CD4-positive, alpha-beta T cell (primary cell): ENCODE results near the gene SERPINI1. TPM values are rescaled to one million over a fixed set of nuclear protein-coding genes. Genes with fewer than 3 reads are reported as not detected.

Experiments used
- ATAC-seq: fragments of 200-7000 bp; cut with Tn5 transposase; one replicate; pipeline ENCODE4 v1.10.0; 2022; ENCODE audit warnings: mild to moderate bottlenecking; ENCODE audit not compliant: poor library complexity
- CTCF ChIA-PET: fragments of 350-600 bp; sonication (Branson Sonifier 250); formaldehyde crosslinking; loops from one replicate; lab custom pipeline; 2021; ENCODE audit warnings: antibody characterized with exemption, inconsistent platforms; lab: Charles Lee
- POLR2A ChIA-PET: fragments of 350-600 bp; sonication (Branson Sonifier 250); formaldehyde crosslinking; loops from one replicate; lab custom pipeline; 2021; ENCODE audit warnings: antibody characterized with exemption, inconsistent platforms; lab: Charles Lee
- DNase-seq, 14 experiments: peaks; one replicate each; pipeline ENCODE4 v3.0.0-alpha.2; 2013 to 2020; ENCODE audit warnings: mixed read lengths in 2 of 14
- H3K27ac ChIP-seq, 2 donors: one replicate each; pipeline versions ENCODE4 v1.5.1 to v1.7.0; 2013; ENCODE audit warnings: low read length in 2 of 2, low read depth in 1 of 2, mild to moderate bottlenecking in 1 of 2
- H3K27me3 ChIP-seq, 2 experiments: 1 replicate in 1 of 2; 2 replicates in 1 of 2; pipeline versions ENCODE4 v1.6.1 to v1.7.0; 2013; ENCODE audit warnings: low read length in 2 of 2, control low read depth in 1 of 2, mild to moderate bottlenecking in 1 of 2, moderate library complexity in 1 of 2; ENCODE audit not compliant: insufficient read depth in 2 of 2, control insufficient read depth in 1 of 2
- H3K36me3 ChIP-seq: one replicate; pipeline ENCODE4 v1.6.1; 2013; ENCODE audit warnings: low read length, control low read depth; ENCODE audit not compliant: insufficient read depth
- H3K4me1 ChIP-seq: one replicate; pipeline ENCODE4 v1.6.1; 2013; ENCODE audit warnings: low read length, control low read depth; ENCODE audit not compliant: insufficient read depth
- H3K4me3 ChIP-seq: one replicate; pipeline ENCODE4 v1.5.1; 2013; ENCODE audit warnings: mild to moderate bottlenecking, low read length, moderate library complexity
- H3K9me3 ChIP-seq, 2 experiments: 1 replicate in 1 of 2; 2 replicates in 1 of 2; pipeline versions ENCODE4 v1.6.1 to v1.7.0; 2013; ENCODE audit warnings: low read length in 2 of 2, mild to moderate bottlenecking in 2 of 2, control low read depth in 1 of 2, moderate library complexity in 1 of 2; ENCODE audit not compliant: control insufficient read depth in 1 of 2, insufficient read depth in 1 of 2
- H3K27ac Mint-ChIP-seq: one replicate; pipeline ENCODE4 v1.8.0; 2020; ENCODE audit warnings: mixed read lengths
- H3K27me3 Mint-ChIP-seq: one replicate; pipeline ENCODE4 v1.8.0; 2021; ENCODE audit warnings: mixed read lengths
- H3K36me3 Mint-ChIP-seq: one replicate; pipeline ENCODE4 v1.8.0; 2021; ENCODE audit warnings: low read depth, mixed read lengths
- H3K4me1 Mint-ChIP-seq: one replicate; pipeline ENCODE4 v1.8.0; 2021; ENCODE audit warnings: low read depth, mixed read lengths
- H3K4me3 Mint-ChIP-seq: one replicate; pipeline ENCODE4 v1.8.0; 2020; ENCODE audit warnings: mild to moderate bottlenecking, mixed read lengths
- H3K9me3 Mint-ChIP-seq: one replicate; pipeline ENCODE4 v1.8.0; 2020; ENCODE audit warnings: mixed read lengths
- intact Hi-C, 2 experiments: fragments of 100-400 bp; cut with DNase I in 1 of 2; cut with micrococcal nuclease in 1 of 2; formaldehyde crosslinking; loops; one replicate each; pipeline versions ENCODE4 v1.15.1 to v1.9.0; 2023 to 2025; cut with DNase I, micrococcal nuclease
- total RNA-seq, 174 experiments: library from RNA in 2 of 174; stranded (reverse) in 2 of 174; gene quantifications; one replicate each; pipeline ENCODE4 v1.2.3 and lab custom pipeline; 2021 to 2026
- TF ChIP-seq, protein P1 (sequence below): fragments of 200-600 bp; IDR thresholded peaks from one replicate; pipeline ENCODE4 v1.8.0; 2022; ENCODE audit warnings: antibody characterized with exemption, mild to moderate bottlenecking

Gene SERPINI1
- total RNA-seq, 2 experiments from 2014 or later = 0.64 to 0.66 TPM

DNA sequence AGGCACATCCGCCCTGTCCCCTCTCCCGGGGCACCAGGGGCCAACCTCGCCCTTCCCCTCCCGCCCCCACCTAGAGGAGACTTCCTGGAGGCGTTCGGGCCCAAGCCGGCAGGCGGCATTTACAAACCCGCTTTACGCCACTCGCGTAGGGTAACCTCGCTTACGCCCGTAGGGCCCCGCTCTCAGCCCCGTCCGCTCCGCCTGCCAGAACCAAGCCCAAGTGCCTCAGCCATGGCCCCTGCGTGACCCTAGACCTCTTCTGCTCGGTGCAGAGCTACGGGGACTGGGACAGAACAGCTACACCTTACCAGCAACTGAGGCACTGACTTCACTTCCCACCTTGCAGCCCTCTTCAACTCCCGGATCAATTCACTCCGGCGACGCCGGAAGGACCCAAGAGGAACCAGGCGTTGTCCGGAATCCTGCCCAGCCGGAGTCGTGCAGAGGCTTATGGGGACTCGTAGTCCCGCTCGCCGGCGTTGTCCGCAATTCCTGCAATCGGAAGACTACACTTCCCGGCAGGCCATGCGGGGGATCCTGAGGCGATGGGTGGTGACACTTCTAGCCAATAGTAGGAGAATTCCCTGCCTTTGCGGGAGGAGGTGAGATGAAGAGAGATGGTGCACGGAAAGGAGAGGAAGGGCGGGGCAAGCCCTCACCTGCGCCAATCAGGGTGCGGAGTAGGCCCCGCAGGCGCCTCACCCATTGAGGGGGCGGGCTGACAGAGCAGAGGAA is 856 bp upstream of the SERPINI1 start, which contains the start of gene PDCD10:
Gene PDCD10 (minus strand): TSS at position 395 of the 735 bp plus-strand sequence. CDS start 14,735 bp downstream, outside the sequence.
- POLR2A ChIA-PET = interaction anchor here (0.6 to 1.4 kb wide), 7 partner anchors 9 to 360 kb away, joined by 3 to 4 read pairs (median 3); no protein-coding TSS in a partner anchor

GRCh38 chr3:167736264-167736787 is 805 bp downstream of the SERPINI1 start:
- TF ChIP-seq, protein P1, sequence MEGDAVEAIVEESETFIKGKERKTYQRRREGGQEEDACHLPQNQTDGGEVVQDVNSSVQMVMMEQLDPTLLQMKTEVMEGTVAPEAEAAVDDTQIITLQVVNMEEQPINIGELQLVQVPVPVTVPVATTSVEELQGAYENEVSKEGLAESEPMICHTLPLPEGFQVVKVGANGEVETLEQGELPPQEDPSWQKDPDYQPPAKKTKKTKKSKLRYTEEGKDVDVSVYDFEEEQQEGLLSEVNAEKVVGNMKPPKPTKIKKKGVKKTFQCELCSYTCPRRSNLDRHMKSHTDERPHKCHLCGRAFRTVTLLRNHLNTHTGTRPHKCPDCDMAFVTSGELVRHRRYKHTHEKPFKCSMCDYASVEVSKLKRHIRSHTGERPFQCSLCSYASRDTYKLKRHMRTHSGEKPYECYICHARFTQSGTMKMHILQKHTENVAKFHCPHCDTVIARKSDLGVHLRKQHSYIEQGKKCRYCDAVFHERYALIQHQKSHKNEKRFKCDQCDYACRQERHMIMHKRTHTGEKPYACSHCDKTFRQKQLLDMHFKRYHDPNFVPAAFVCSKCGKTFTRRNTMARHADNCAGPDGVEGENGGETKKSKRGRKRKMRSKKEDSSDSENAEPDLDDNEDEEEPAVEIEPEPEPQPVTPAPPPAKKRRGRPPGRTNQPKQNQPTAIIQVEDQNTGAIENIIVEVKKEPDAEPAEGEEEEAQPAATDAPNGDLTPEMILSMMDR = no peak
- ATAC-seq = no peak
- H3K36me3 ChIP-seq = no peaks in the 10 kb centered on the region
- Mint-ChIP-seq H3K27me3 (no peaks in the 10 kb centered on the region), H3K36me3 (peaks cover 6% of the 10 kb centered on the region), H3K4me1 (peaks cover 19% of the 10 kb centered on the region), H3K4me3 (no peak overlapping the region), H3K9me3 (no peaks in the 10 kb centered on the region), H3K27ac (no peak overlapping the region)
- H3K27ac ChIP-seq = no peak overlapping the region
- H3K27me3 ChIP-seq = no peaks in the 10 kb centered on the region
- intact Hi-C loops = no loop called here
- no peak for DNase-seq
- POLR2A ChIA-PET = interaction anchor here (0.9 kb wide), 1 partner anchor 37 kb away, joined by 3 read pairs; no protein-coding TSS in a partner anchor
- H3K4me1 ChIP-seq = peaks cover 7% of the 10 kb centered on the region
- CTCF ChIA-PET = no interaction called here
- no peaks in the 10 kb centered on the region for H3K9me3 ChIP-seq
- H3K4me3 ChIP-seq = peak overlapping the region; percentile 80

More for the DNA sequence above, 856 bp upstream of the SERPINI1 start, which contains the start of gene PDCD10:
- no peaks in the 10 kb centered on the region for H3K27me3 ChIP-seq
- intact Hi-C loops = loop anchor here in 1 of 2 experiments (2.0 to 5.0 kb wide), 2 partner anchors 42 to 354 kb away; partner anchors contain the start of gene ZBBX
- Mint-ChIP-seq H3K4me3 (no peak within 1 kb of the TSS), H3K9me3 (no peaks in the 10 kb centered on the region), H3K36me3 (peaks cover 6% of the 10 kb centered on the region), H3K27me3 (no peaks in the 10 kb centered on the region), H3K4me1 (peaks cover 16% of the 10 kb centered on the region), H3K27ac (no peak within 1 kb of the TSS)
- H3K27ac ChIP-seq = peak within 1 kb of the TSS; percentile 77 to 80
- peak; percentile 85 for ATAC-seq
- H3K9me3 ChIP-seq = no peaks in the 10 kb centered on the region
- DNase-seq = peak; percentile 92 to 99 (median 95)
- peak within 1 kb of the TSS; percentile 80 for H3K4me3 ChIP-seq
- CTCF ChIA-PET = no interaction called here
- peaks cover 7% of the 10 kb centered on the region for H3K4me1 ChIP-seq
- TF ChIP-seq, protein P1 = no peak
- H3K36me3 ChIP-seq = no peaks in the 10 kb centered on the region

- H3K36me3 Mint-ChIP-seq = peaks cover 6% of the 10 kb centered on the region
- Histone ChIP-seq H3K9me3 (no peaks in the 10 kb centered on the region), H3K4me1 (peaks cover 2% of the 10 kb centered on the region), H3K36me3 (no peaks in the 10 kb centered on the region), H3K27ac (no peak overlapping the region), H3K27me3 (no peaks in the 10 kb centered on the region), H3K4me3 (no peak overlapping the region)
- DNase-seq = no peak
- no peaks in the 10 kb centered on the region for H3K9me3 Mint-ChIP-seq
- no peak for ATAC-seq
- no peak overlapping the region for H3K27ac Mint-ChIP-seq
- no peaks in the 10 kb centered on the region for H3K27me3 Mint-ChIP-seq
- peak overlapping the region; percentile 74 for H3K4me3 Mint-ChIP-seq
- POLR2A ChIA-PET = no interaction called here
- intact Hi-C loops = no loop called here
- CTCF ChIA-PET = no interaction called here
- TF ChIP-seq, protein P1 = no peak
- H3K4me1 Mint-ChIP-seq = peaks cover 20% of the 10 kb centered on the region
Observed at GRCh38 chr3:167736997-167737396, 1.5 kb downstream of the SERPINI1 start.
